ELF-1 (cell line): ENCODE results near the gene BCL11B.
A peak's percentile ranks its signal among the peaks of the same experiment; 100 is the strongest.
"Not testable (repeated sequence)": the region's sequence is repeated elsewhere in the genome, so short reads cannot be mapped to it uniquely, and the experiment has no call there.

Experiments
- DNase-seq: peaks from one replicate; pipeline ENCODE4 v3.0.0-alpha.2; 2016; ENCODE audit warnings: low read depth, low spot score

BCL11B gene

DNA sequence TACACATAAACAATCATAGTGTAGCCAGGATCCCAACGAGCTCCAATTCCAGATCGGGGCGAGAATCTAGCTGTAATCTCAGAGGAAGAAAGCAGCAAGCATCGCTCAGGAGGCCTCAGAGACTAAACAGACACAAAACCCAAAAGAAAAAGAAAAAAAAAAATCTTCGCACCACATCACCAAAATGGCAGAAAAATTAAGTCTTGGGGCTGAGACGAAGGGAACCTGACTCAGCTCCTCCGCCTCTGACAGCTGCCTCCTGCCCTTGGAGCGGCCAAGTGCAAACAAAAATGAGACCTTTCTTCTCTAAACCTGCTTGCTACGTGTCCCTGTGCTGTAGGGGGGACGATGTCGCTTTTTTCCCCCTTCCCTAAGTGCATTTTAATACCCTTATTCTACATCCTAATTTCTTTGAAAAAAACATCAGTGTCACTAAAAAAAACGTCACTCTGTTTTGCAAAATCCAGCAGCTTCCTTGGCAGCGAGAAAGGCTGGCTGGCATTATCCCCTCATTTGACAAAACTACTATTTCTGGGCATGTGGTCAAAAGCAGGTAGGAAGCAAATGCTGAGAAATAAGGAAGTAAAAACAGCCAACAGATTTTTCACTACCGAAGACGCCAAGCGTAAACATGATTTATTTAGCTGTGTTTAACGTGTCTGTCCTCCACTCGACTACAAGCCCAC, 30.5 kb downstream of the BCL11B start:
- DNase-seq: no peak

DNA sequence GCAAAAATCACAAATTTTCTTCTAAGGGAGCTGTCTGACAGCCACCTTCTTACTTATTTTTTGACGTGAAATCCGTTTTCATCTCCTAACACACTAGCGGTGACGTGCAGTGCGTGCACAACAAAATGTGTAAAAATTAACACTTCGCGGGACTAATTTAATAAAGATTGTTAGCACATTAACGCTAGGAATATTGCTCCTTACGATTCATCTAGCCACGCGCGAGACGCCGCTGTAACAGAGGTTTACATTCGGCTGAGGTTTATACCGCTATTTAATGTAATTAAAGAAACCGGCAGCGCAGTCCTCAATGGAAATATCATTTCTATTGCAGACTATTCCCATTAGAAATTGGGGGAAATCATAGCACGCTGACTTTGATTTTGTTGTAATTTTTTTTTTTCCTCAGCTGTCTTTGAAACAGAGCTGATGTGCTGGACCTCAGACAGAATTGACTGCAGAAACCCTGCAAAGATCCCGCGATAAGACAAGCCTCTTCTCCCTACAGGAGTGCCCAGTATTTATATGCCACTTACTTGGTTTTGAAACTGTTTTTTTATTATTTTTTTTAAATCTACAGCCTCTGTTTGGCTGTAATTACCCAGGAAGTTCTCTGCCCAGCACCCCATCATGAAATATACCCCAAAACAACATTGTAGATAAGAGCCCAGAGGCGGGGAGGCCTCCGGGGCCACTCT, 31.2 kb downstream of the BCL11B start:
- DNase-seq: no peak

DNA sequence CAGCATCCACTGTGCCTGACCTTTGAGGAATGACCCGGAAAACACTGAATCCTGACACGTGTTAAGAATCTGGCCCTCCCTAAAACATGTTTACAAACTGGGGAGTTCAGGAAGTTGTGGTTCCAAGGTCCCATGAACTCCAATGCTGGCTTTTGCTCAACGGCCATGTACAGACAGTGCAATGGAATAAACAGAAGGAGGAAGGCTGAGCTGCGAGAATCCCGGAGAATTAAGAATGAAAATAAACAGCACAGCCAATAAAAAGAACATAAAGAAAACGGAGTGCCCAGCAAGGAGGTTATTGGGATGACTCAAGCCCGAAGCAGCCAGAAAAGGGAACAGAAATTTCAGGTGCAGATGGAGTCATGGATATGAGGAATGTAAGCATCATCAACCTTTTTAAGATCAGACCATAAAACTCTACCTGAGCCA, 32.3 kb downstream of the BCL11B start:
- DNase-seq: no peak

DNA sequence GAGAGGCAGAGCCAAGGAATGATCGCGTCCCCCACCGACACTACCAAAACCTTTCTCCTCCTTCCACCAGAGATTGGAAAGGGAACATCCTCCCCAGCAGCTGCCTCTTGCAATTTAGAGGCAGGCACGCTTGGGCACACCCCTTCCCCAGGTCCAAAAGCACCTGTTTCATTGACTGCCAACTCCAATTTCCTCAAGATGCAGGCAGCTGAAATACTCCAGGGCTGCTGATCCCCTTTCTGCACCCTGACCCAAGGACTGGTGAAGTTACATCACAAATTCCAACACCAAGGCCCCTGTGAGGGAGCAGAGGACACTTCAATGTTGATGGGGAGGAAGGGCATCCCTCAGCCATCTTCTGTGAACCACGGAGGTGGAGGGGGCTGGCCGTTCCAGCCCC, 33.8 kb downstream of the BCL11B start:
- DNase-seq: no peak

DNA sequence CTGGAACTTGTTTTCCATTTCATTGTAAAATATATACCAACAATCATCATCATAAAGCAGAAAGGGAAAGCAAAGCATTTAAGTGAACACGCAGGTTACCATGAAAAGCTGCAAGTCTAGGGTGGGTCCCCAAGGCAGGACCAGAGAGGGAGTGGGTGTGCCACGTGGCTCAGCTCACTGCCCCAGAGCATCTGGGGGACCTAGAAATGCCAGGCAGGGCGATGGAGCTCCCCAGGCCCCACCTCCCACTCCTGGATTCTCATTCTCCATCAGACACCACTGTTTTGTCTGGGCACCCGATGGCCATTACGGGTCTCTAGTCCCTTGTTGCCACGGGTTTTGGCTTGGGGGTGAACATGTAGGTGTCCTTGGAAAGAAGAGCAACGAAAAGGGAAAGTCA, 34.7 kb downstream of the BCL11B start:
- no peak for DNase-seq

DNA sequence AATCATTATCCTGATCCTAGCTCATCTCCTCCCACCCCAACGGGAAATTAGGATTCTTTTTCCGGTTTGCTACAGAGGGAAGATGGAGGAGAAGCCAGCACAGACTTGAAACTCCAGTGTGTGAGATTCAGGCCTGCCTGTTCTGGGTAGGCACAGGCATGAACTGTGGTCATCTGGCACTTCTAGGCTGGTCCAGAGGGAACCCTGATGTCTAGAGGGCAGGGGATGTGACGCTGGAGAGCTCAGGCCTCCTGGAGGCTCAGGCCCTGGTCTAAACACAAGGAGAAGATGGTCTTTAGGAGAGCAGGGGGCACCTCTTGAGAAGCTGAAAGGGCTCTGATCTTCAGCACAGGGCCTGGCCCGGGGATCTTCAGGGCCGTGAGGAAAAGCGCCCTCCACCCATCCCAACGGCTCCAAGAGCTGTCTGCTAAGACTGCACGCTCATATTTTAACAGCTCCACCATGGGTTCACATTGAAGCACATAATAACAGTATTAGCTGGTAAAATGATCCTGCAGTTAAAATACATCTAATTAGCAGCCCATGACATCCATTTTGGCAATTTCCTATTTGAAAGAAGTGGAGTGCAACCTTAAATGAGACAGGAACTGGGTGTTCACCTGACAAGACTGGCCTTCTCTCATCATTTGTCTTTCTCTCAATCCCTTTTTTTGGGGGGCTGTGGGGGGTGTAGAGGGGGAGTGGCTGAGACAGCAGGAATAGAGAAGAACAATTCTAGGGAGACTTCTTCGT, 35.4 kb downstream of the BCL11B start:
- no peak for DNase-seq

DNA sequence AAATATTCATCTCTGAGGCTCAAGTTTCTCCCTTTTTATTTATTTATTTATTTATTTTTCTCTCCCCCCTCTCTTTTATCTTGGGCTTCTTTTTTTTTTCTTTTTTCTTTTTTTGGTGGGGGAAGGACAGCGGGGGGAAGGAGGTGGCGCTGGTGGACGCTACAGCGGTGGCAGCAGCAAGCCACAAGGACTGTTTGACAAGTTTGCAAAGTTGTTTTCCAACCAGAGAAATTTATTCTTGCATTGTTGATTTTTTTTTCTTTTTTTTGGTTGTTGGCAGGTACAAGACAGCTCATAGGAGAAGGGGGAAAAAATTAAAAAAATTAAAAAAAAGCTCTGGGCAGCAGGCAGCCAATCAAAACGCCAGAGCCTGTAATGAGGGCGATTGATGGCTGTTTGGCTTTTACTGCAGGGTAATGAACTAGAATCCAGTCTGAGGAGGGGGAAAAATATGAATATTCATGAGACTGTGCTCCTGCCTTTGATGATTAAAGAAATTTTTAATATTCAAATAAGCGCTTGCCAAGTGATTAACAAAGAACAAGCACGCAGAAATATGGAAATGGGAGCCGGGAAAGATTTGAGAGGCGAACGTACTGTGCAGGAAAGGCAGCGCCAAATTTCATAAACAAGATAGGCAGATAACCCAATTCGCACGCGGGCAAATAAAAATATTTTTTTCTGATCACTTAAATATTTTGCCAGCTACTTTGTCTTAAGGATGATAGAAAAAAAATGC, 36.2 kb downstream of the BCL11B start:
- DNase-seq: no peak

DNA sequence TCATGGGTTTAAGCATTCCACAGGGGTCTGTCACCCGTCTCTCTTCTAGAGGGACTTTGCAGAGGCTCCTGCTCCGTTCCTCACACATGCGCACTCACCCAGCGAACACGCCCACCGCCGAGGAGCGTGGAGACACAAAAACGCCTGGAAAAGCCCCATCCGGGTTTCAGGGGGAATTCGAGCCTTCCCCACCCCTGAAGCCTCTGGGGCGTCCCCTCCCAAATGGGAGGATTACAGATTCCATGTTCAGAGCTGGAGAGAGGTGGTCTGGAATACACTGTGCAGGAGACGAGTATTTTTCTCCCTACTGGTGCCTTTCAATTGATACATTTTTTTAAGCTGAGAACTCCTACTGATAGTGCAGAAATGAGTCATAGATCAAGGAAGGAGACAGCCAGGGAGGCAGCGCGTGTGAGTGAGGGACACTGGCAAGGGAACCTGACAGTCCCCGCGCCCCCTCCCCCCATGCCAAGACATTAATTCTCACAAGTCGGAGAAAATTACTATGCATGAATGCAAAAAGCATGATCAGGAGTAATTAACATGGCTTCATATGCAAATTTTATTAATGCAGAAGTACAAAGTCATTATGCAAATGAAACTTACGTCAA, 36.9 kb downstream of the BCL11B start:
- DNase-seq: peak; percentile 85

DNA sequence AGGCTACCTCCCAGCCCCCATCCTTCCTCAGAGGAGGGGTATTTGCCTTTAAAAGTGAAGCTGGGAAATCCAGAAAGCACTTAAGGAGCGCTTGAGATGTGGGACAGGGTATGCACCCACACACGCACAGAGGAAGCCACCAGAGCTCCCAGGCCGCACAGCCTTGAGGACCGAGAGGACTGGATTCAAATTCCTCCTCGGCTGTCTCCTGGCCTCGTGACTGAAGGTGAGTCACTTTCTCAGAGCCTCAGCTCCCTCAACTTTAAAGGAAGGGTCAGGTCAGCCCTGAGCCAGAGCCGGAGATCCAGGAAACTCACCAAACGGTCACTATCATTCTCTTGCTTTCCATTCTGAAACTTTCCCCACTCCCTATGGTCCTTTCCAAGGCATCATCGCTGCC, 37.6 kb downstream of the BCL11B start:
- peak; percentile 50 for DNase-seq

DNA sequence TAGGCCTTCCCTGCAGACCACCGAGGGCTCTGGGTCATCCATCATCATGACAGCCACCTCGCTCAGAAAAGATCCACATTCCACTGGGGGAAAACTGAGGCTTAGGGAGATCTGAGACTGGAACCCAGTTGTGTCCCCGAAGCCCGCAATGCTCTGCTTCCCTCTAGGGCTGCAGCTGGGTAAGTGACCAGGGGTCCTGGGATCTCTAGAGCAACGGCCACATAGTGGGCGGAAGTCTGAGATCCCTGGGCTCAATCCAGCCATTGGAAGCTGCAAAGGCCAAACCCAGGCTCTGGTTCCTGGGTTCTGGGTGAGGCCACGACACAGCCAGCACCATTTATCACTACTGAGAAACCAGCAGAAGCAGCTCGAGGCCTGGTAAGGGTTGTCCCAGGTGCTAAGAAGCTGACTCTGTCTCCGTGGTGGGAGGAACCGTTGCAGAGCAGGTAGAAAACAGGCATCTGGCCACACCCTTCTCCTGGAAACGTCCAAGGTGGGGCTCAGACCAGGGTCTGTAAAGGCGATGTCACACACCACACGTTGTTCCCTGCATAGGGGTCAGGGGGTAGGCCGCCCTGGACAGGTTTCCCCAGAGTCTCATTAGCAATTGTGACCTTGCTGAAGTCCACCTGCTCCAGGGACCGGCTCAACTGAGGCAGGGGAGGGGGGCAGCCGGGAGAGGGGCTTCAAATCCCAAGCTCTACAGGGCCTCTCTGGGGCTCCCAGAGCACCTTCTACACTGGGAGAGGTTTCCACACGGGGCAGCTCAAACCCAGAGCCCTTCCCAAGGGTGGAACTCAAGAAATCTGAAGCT, 38.6 kb downstream of the BCL11B start:
- peak; percentile 37 for DNase-seq

DNA sequence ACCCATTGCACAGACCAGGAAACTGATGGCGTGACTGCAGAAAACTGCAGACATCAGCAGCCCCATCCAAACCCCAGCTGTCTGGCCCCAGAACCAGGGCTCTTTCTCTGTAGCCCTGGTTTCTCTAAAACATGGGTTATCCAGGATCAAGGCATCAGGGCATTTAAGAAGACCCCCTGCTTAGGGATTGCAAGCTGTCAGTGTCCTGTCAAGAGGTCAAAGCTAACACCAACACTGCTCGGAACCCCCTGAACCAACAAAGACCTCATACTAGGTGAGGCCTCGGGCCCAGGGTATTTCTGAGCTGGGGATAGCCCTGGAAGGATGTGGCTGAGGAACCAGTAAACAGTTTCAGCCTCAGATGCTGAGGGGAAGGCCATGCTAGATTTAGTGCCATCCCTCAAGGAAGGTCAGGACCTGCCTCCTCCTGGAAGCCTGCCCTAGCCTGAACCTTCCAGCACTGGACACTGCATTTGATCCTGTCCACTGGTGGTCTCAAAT, 39.2 kb downstream of the BCL11B start:
- no peak for DNase-seq

DNA sequence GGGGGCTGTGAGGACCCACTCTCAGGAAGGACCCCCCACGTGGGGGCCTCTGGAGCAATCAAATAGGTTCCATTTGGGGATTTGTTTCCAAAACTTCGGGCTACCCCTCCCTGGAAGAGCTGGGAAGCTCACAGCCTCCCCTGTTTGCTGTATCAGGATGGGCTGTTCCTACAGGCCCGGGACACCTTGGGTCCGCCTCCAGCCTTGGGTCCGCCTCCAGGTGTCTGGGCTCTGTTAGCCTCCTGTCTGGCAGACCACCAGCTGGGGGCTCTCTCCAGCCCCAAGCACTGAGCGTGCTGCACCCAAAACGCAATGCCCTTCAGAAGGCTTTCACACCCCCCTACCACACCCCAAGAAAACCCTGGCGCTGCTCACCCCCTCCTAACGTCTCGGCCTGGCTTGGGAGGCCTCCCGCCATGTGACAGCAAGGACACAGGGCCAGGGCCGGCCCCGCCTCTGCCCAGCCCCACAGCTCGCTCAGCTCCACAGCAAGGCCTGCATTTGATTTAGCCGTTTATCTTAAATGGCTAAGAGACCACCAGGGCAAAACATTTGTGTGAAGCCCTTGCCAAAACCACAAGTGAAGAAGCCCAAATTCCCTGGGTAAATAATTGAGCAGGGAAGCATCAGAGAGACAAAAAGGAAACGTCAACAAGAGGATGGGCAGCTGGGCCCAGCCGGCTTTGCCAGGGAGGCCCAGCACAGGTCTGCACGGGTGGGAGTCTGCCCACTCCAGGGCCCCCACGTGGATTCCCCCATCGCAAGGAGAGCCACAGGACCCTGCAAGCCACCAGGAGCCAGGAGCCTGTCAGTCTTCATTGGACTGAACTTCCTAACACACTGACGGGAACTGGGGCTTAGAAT, 39.9 kb downstream of the BCL11B start:
- DNase-seq: peak; percentile 87

DNA sequence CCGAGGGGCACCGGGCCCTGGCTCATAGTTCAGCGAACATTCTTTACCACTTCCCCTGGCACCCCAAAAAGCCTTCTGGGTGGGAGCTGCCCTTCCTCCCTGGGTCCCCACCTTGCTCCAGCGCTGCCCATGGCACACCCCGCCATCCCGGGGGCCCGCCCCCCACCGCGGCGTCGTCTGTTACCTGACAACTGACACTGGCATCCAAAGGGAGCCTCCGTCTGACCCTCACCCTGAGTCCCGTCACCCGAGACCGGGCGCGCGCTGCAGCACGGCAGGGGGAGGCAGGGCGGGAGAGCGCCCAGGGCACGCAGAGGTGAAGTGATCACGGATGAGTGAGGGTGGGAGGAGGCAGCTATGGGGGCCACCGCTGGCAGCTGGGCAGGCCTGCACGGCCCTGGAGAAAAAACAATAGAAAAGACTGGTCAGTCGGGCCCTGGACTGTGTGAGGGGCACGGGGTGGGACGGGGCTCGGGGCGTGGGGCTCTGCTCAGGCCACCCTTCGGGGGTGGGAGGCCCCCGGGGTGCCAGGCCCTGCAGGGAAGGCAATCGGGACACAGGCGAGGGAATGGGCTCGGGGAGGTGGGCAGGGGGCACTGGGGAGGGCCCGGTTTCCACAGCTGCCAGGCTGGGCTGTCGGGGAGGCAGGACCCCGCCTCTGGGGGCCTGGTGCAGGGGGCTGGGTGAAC, 40.7 kb downstream of the BCL11B start:
- DNase-seq: no peak

DNA sequence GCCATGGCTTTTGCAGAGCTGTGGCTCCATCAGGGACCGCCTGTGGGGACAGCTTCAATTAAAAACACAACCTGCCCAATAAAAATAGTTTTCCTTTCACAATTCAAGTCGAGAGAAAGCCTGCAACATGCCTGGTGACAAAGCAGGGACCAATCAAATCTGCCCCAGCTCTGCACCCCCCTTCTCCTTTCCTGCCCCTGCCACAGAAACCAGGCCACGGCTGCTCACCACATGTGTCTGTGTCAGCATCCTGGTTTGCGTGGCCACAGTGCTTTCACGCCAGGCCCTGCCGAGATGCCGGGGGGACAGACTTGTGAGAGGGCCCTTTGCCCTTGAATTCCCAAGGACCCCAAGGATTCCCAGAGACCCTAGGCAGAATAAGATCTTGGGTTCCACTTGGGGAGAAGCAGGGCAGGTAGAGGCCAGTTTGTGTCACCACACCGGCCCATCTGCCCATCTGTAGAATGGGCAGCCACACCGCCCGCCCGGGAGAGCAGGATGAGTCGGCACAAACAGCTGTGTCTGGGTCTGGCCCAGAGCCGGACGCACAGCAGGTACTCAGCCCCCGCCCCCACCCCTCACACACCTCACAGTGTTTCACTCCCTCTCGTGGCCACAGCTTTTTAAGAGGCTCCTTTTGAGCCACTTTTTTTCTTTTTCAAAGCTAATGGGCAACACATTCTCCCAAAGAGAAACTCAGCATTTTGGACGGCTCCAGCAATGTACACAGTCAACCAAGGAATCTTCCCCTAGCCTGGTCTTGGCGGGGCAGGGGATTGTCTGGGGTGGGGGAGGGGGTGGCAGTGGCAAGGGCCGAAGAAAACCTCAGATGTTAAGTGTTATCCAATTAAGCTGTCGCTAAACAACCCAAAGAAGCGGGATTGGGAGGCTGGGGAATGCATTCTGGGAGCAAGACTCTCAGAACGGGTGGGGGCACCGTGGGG, 41.5 kb downstream of the BCL11B start:
- DNase-seq: peak; percentile 75

DNA sequence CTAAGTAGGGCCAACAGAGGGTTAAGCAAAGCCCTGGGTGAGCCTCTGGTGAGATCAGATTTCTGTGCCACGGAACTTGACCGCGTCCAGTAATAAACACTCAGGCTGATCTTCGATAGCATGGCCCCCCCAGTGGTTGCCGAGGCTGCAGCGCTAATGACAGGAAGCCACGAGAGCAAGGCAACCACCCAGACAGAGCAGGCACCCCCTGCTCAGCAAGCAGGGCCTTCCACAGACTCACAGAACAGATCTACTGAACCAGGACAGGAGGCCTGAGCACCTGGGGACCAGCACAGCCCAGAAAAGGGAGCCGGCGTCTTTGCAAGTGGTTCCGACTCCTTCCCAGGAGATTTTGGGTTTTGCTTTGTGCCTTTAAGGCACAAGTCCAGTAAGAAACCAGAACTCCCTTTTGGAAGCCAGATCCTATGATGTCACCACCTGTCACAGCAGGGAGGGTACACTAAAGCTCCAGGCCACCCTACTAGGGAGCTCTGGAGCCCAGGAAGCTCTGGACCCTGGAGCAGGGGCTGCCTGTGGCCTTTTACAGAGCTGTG, 42.3 kb downstream of the BCL11B start:
- peak; percentile 53 for DNase-seq

DNA sequence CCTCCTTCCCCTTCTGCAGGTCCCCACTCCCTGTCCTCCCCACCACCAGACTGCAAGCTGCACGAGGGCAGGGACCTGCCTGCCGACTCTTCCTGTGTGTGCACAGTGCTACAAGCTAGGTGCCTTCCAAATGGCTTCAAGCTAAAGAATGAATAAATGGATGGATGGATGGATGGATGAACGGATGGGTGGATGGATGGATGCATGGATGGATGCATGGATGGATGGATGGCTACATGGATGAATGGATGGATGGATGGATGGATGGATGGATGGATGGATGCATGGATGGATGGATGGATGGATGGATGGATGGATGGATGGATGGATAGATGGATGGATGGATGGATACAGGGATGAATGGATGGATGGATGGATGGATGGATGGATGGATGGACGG, 43.2 kb downstream of the BCL11B start:
- not testable (repeated sequence) for DNase-seq

DNA sequence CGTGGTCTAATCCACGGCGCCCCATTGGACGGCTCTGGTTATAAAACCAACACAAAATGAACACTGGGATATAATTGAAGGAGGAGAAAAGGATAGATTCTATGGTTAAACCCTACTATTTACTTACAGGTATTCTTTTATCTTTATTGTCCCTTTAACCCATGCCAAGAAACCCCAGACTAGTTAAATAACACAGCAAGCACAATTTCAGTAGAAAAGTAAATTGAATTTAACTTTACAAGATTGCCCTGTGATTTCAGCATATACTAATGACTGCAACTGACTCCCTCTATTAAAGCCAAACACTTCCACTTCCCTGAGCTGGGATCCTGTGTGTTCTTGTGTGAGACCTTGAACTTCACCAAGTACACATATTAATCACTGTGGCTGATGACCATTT, 45.3 kb downstream of the BCL11B start:
- no peak for DNase-seq
